ENCODE results near the gene CNTN4.

The CNTN4 gene

DNA sequence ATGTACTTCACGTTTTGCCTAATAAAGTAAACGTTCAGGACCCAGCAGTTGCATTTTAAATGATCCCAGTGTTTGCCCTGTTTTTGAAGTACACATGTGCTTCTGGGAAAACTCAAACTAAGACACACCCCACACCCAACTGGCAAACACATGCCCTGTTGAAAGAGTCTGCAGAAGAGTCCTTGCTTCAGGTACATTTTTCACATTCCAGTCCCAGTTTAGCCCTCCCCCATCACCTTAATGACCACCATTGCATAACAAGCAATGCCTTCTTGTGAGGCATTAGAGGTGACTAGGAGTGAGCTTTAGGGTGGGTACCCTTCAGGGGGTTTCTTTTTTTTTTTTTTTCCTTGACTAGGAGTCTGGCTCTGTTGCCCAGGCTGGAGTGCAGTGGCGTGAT is 322.3 kb downstream of the CNTN4 start:
- TF ChIP-seq, protein P1, sequence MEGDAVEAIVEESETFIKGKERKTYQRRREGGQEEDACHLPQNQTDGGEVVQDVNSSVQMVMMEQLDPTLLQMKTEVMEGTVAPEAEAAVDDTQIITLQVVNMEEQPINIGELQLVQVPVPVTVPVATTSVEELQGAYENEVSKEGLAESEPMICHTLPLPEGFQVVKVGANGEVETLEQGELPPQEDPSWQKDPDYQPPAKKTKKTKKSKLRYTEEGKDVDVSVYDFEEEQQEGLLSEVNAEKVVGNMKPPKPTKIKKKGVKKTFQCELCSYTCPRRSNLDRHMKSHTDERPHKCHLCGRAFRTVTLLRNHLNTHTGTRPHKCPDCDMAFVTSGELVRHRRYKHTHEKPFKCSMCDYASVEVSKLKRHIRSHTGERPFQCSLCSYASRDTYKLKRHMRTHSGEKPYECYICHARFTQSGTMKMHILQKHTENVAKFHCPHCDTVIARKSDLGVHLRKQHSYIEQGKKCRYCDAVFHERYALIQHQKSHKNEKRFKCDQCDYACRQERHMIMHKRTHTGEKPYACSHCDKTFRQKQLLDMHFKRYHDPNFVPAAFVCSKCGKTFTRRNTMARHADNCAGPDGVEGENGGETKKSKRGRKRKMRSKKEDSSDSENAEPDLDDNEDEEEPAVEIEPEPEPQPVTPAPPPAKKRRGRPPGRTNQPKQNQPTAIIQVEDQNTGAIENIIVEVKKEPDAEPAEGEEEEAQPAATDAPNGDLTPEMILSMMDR (IDR thresholded peaks at IDR 0.05; ENCODE audit: low read depth, low read length, missing control alignments) = no peak
- no peak for DNase-seq (ENCODE audit: low read depth)
- no peak overlapping the region for H3K4me3 ChIP-seq (ENCODE audit: low read depth, low read length)

DNA sequence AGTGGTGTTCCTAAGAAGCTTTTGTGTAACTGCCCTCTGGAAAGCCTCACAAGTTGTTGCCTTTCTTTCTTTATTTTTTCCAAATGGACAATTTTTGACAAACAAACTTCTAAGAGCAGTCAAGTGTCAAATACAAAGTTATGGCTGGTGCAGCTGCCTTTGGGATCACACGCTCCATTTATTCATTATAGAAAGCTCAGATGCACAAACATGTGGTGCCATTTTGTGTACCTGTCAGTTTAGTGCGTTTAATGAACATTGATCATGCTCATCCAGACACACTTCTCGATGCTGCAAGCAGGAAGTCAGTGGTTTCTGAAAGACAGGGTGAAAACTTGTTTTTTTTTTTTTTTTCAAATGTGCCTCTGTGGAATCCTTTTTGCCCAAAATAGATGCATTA is 324.5 kb downstream of the CNTN4 start:
- TF ChIP-seq, protein P1 (IDR thresholded peaks at IDR 0.05; ENCODE audit: low read depth, low read length, missing control alignments) = no peak
- DNase-seq (ENCODE audit: low read depth) = no peak

DNA sequence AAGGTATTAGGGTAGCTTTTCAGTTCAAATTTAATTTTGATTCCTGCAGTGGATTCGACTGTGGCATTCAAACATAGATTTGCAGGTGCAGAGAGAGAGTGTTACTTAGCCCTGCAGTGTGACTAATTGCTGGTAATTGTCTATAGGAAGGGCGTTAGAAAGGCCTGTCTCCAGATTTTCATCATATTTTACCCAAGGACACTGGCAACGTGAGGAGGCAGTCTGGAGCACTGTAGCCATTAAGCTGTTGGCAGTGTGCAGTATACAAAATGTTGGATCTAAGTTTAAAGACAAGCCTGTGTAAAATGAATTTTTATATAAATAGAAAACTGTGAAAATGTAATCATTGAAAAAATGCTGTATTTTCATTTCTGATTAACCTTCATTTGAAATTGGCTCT is 342.9 kb downstream of the CNTN4 start:
- TF ChIP-seq, protein P1 (IDR thresholded peaks at IDR 0.05; ENCODE audit: low read depth, low read length, missing control alignments) = no peak
- no peak overlapping the region for H3K4me3 ChIP-seq (ENCODE audit: low read depth, low read length)
- no peak for DNase-seq (ENCODE audit: low read depth)

More for the DNA sequence above, 324.5 kb downstream of the CNTN4 start:
- H3K4me3 ChIP-seq (ENCODE audit: low read depth, low read length) = no peak overlapping the region

DNA sequence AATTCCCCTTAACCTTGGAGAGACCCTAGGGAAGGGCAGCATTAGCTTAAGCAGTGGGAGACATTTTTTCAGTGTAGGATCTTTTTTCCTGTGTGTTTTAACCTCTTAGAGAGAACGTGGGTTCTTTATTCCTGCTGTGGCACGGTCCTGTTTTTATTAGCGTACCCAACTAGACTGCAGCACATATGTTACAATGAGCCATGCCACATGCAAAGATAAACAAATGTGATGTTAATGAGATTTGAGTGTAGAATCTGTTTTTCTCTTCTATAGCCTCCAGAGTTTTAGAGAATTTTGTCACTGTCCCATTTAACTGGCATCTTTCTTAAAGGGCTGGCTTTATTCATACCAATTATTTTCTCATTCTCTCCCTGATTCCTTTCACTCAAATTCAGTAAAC is 347.5 kb downstream of the CNTN4 start:
- no peak for DNase-seq (ENCODE audit: low read depth)
- H3K4me3 ChIP-seq (ENCODE audit: low read depth, low read length) = no peak overlapping the region
- TF ChIP-seq, protein P1 (IDR thresholded peaks at IDR 0.05; ENCODE audit: low read depth, low read length, missing control alignments) = no peak

DNA sequence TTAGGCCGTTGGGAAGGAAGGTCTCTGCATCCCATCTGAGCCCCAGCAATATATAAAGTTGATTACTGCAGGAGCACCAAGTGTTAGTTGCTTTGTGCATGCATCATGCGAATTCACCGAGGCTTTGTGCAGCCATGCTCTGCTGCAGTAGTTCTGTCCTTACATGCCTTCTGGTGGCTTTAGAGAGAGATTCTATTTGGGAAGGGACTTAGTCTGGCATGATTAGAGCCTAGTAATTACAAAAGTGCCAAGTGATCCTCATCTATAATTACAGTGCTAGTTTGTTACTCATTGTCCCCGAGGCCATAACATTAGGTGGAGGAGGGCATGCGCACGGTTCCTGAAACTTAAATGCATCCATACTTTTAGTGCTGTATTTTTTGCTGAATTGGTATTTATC is 353.6 kb downstream of the CNTN4 start:
- no peak for DNase-seq (ENCODE audit: low read depth)
- TF ChIP-seq, protein P1 (IDR thresholded peaks at IDR 0.05; ENCODE audit: low read depth, low read length, missing control alignments) = no peak
- H3K4me3 ChIP-seq (ENCODE audit: low read depth, low read length) = no peak overlapping the region

DNA sequence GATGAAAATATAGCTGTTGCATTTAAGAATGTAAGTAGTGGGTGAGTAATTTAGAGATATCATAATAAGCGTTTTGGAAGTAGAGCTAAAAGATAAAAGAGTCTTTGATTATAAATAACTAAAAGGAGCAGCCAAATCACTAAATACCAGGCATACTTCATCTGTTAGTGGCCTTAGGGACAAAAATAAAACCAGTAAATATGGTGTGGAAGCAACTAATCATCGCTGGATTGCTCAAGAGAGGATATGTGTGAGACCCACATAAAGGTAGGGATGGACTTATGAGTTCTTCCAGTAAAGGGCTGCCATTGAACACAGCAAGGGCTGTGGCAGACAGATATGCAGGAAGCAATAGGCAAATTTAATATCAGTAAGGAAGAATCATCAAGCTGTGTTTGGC is 356.2 kb downstream of the CNTN4 start:
- H3K4me3 ChIP-seq (ENCODE audit: low read depth, low read length) = no peak overlapping the region
- TF ChIP-seq, protein P1 (IDR thresholded peaks at IDR 0.05; ENCODE audit: low read depth, low read length, missing control alignments) = no peak
- no peak for DNase-seq (ENCODE audit: low read depth)

DNA sequence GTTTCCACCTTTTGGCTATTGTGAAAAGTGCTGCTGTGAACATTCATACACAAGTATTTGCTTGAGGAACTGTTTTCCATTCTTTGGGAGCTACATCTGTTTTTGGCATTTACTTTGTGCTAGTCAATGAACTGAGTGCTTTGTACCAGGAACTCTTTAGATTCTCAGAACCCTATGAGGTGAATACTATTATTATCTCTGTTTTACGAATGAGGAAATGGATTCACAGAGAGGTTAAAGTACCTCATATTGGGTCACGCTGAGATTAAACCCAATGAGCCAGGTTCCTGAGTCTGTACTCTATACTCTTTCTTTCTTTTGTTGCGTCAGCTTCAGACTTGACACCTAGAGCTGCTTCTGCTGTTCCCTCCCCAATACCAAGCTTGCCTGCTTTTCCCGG is 358.1 kb downstream of the CNTN4 start:
- TF ChIP-seq, protein P1 (IDR thresholded peaks at IDR 0.05; ENCODE audit: low read depth, low read length, missing control alignments) = no peak
- DNase-seq (ENCODE audit: low read depth) = no peak
- no peak overlapping the region for H3K4me3 ChIP-seq (ENCODE audit: low read depth, low read length)
